Right atrium auricular region (tissue), 2 donors: ENCODE results near the gene HSPBAP1. TPM values are rescaled to one million over a fixed set of nuclear protein-coding genes. Genes with fewer than 3 reads are reported as not detected.
A peak's percentile ranks its signal among the peaks of the same experiment; 100 is the strongest.

ENCODE experiments used
- DNase-seq: peaks from one replicate; pipeline ENCODE4 v3.0.0-alpha.2; 2019; ENCODE audit warnings: low spot score
- H3K27ac ChIP-seq, 2 donors: fragments of 200-600 bp; sonication (generic); 1 replicate in 1 of 2; 2 replicates in 1 of 2; pipeline ENCODE4 v1.5.1; 2016 to 2019
- H3K27me3 ChIP-seq, 2 donors: fragments of 200-600 bp; sonication (generic); one replicate each; pipeline versions ENCODE4 v1.5.1 to v1.6.0; 2017 to 2019
- H3K36me3 ChIP-seq: fragments of 200-600 bp; sonication (generic); one replicate; pipeline ENCODE4 v1.5.1; 2016
- H3K4me1 ChIP-seq, 2 donors: fragments of 200-600 bp; sonication (generic); one replicate each; pipeline versions ENCODE4 v1.5.1 to v1.6.0; 2017 to 2019
- H3K4me3 ChIP-seq, 2 donors: fragments of 200-600 bp; sonication (generic); 1 replicate in 1 of 2; 2 replicates in 1 of 2; pipeline ENCODE4 v1.5.1; 2017 to 2019; ENCODE audit warnings: mild to moderate bottlenecking in 1 of 2, moderate library complexity in 1 of 2
- H3K9me3 ChIP-seq, 2 donors: fragments of 200-600 bp; sonication (generic); one replicate each; pipeline ENCODE4 v1.5.1; 2019
- total RNA-seq, 2 donors: library from RNA; depleted of rRNA; stranded (reverse); fragments of >200 nt; gene quantifications; one replicate each; pipeline ENCODE4 v1.1.0, GENCODE V29; 2016
- TF ChIP-seq, protein P1 (sequence below), 2 donors: fragments of 200-600 bp; sonication (generic); IDR thresholded peaks; one replicate each; pipeline ENCODE4 v1.5.1; 2019; ENCODE audit warnings: antibody characterized with exemption in 2 of 2

Gene HSPBAP1, protein sequence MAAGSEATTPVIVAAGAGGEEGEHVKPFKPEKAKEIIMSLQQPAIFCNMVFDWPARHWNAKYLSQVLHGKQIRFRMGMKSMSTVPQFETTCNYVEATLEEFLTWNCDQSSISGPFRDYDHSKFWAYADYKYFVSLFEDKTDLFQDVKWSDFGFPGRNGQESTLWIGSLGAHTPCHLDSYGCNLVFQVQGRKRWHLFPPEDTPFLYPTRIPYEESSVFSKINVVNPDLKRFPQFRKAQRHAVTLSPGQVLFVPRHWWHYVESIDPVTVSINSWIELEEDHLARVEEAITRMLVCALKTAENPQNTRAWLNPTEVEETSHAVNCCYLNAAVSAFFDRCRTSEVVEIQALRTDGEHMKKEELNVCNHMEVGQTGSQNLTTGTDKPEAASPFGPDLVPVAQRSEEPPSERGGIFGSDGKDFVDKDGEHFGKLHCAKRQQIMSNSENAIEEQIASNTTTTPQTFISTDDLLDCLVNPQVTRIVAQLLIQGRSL
- total RNA-seq = 1 to 10 TPM; 3.0 to 4.0 TPM

DNA sequence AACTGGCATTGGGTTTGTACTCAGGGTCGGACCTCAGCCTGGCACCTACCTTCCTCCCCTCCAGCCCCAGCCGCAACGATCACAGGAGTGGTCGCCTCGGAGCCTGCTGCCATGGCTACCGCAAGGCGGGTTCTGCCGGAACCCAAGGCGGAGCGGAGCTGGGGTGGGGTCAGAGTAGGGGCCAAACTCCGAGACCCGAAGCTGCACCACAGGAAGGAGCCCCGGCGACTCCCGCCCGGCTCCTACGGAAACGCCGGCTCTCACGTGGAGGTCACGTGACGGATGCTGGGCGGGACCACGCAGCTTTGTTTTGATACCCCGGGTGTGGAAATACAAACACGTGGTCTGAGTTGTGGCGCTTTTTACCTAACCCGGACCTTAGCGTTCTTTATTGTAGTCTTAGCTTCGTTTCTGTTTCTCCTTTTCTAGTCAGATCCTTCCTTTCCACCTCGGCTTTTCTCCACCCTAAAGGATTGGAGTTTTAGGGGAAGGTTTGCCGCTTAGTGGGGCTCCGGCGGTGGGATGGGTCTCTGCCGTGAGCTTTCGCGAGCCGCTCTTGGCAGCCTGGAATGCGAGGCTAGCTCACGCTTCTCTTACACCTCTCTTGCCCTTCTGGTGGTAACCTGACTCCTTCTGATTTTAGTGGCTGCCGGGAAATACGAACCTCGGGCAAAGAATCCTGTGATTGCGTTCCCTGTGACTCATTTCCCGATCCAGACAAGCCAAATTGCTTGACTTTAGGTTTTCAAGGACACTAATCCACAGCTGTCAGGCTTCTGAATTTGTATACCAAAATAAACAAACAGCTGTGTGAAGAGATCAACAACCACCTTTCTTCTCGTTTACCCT lies at the start of gene HSPBAP1:
HSPBAP1 (minus strand) TSS at position 264 of the 849 bp plus-strand sequence; CDS start at position 113, 151 bp downstream.
- peak within 1 kb of the TSS; percentile 96 to 97 for H3K27ac ChIP-seq
- no peaks in the 10 kb centered on the region for H3K27me3 ChIP-seq
- peak; percentile 97 for DNase-seq
- peak within 1 kb of the TSS; percentile 76 to 87 for H3K4me3 ChIP-seq
- H3K36me3 ChIP-seq = no peaks in the 10 kb centered on the region
- H3K4me1 ChIP-seq = peaks cover 0 to 14% of the 10 kb centered on the region in 2 donors
- H3K9me3 ChIP-seq = no peaks in the 10 kb centered on the region
- TF ChIP-seq, protein P1, sequence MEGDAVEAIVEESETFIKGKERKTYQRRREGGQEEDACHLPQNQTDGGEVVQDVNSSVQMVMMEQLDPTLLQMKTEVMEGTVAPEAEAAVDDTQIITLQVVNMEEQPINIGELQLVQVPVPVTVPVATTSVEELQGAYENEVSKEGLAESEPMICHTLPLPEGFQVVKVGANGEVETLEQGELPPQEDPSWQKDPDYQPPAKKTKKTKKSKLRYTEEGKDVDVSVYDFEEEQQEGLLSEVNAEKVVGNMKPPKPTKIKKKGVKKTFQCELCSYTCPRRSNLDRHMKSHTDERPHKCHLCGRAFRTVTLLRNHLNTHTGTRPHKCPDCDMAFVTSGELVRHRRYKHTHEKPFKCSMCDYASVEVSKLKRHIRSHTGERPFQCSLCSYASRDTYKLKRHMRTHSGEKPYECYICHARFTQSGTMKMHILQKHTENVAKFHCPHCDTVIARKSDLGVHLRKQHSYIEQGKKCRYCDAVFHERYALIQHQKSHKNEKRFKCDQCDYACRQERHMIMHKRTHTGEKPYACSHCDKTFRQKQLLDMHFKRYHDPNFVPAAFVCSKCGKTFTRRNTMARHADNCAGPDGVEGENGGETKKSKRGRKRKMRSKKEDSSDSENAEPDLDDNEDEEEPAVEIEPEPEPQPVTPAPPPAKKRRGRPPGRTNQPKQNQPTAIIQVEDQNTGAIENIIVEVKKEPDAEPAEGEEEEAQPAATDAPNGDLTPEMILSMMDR (IDR thresholded peaks at IDR 0.05) = no peak

DNA sequence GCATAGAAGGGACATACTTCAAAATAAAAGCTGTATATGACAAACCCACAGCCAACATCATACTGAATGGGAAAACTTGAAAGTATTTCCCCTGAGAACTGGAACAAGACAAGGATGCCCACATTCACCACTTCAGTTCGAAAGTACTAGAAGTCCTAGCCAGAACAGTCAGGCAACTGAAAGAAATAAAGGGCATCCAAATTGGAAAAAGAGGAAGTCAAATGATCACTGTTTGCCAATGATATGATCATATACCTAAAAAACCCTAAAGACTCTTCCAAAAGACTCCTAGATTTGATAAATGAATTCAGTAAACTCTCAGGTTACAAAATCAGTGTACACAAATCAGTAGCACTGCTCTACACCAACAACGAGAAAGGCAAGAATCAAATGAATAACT lies 42.0 kb upstream of the HSPBAP1 start:
- H3K4me3 ChIP-seq = no peak overlapping the region
- H3K36me3 ChIP-seq = peaks cover 20% of the 10 kb centered on the region
- DNase-seq = no peak
- no peaks in the 10 kb centered on the region for H3K4me1 ChIP-seq
- no peaks in the 10 kb centered on the region for H3K27me3 ChIP-seq
- no peak overlapping the region for H3K27ac ChIP-seq
- H3K9me3 ChIP-seq = no peaks in the 10 kb centered on the region
- TF ChIP-seq, protein P1 (IDR thresholded peaks at IDR 0.05) = no peak

DNA sequence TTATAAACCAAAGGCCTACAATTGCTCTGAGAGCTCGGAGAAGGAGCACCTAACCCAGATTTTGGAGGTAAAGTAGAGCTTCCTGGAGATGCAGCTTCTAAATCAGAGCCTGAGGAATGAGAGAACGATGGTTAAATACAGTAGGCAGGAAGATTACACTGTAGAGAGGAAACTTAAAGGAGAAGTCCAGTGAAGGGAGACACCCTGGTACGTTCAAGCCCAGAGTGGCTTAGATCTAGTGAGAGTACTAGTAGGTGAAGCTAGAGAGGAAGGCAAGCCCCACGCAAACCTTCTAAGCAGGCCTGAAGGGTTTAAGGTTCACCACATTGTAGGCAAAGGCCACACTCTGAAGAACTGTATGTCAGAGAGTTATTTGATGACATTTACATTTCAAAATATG lies 34.6 kb upstream of the HSPBAP1 start:
- peaks cover 0 to 5% of the 10 kb centered on the region in 2 donors for H3K4me1 ChIP-seq
- H3K27ac ChIP-seq = no peak overlapping the region
- TF ChIP-seq, protein P1 (IDR thresholded peaks at IDR 0.05) = no peak
- peaks cover 12% of the 10 kb centered on the region for H3K36me3 ChIP-seq
- no peak for DNase-seq
- H3K4me3 ChIP-seq = no peak overlapping the region
- no peaks in the 10 kb centered on the region for H3K27me3 ChIP-seq
- H3K9me3 ChIP-seq = no peaks in the 10 kb centered on the region

DNA sequence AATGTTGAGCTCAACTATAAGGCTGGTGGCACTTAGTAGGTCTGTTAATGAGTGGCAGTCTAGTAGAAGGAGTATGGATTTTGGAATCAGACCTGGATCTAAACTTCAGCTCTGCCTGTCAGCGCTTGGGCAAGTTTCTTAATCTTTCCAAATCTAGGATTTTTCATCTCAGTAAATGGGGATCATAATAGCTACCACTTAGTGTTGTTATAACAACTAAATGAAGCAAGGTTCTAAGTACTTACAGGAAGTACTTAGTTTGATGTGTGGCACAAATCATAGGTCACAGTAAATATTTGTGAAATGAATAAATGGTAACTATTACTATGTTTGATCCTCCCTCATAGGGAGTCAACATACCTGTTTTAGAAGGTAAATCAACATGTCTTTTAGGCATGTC lies 32.6 kb upstream of the HSPBAP1 start:
- TF ChIP-seq, protein P1 (IDR thresholded peaks at IDR 0.05) = no peak
- peaks cover 5% of the 10 kb centered on the region for H3K36me3 ChIP-seq
- no peak overlapping the region for H3K4me3 ChIP-seq
- no peak overlapping the region for H3K27ac ChIP-seq
- no peak for DNase-seq
- no peaks in the 10 kb centered on the region for H3K9me3 ChIP-seq
- no peaks in the 10 kb centered on the region for H3K27me3 ChIP-seq
- peaks cover 0 to 5% of the 10 kb centered on the region in 2 donors for H3K4me1 ChIP-seq

DNA sequence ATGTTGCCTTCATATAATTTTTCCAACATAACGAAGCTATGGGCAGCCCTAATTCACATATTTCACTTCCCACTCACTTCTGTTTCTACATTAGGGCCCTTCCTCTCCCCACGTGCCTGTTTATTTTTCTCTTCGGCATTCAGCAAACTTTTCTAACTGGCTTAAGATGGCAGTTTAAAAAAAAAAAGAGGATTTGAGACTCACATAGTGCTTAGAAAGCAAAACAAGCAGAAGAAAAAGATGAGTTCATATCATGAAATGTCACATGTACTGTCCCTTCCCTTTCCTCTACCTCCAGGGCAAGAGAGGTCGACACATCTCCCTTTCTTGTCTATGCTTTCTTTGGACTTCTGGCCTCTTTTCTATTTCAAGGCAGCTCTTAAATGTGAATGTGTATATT lies 31.8 kb upstream of the HSPBAP1 start:
- Histone ChIP-seq H3K9me3 (no peaks in the 10 kb centered on the region), H3K27me3 (no peaks in the 10 kb centered on the region), H3K27ac (peak overlapping the region in 1 of 2 donors; percentile 41), H3K36me3 (peaks cover 5% of the 10 kb centered on the region), H3K4me3 (no peak overlapping the region), H3K4me1 (peaks cover 0 to 5% of the 10 kb centered on the region in 2 donors)
- TF ChIP-seq, protein P1 (IDR thresholded peaks at IDR 0.05) = no peak
- DNase-seq = no peak
